ENCODE measurements around the gene LY6G6D.
A peak's percentile ranks its signal among the peaks of the same experiment; 100 is the strongest.

The LY6G6D gene

DNA sequence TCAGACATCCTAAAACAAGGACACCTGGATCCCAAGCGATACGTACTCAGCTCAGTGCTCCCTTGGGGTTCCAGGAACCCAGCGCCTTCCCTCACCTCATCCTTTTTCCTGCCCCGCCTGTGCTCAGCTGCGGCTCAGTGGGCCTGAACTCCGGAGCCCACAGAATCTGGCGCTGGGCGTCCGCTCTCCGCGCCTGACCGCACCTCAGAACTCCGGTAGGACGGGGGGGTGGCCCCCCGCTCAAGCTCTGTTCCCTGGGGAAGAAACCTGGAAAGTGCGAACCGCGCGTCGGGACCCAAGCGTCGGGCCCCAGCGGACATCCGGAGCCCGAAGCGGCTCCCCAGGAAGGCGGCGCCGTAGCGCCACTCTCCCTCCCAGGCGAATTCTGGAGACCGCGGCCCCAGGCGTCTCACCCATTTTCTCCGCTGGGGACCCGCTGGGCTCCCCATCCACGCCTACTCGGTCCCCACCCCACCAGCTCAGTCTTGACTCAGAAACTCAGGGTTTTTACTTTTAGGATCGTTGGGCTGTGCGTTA is 33.9 kb upstream of the LY6G6D start:
- Histone ChIP-seq H3K9me3 (ENCODE audit: control insufficient read depth in 5 of 5, low read length in 5 of 5) (no peaks in the 10 kb centered on the region), H3K4me1 (ENCODE audit: control insufficient read depth in 5 of 5, insufficient read depth in 5 of 5, low read length in 5 of 5) (peaks cover 0 to 23% (median 20%) of the 10 kb centered on the region in 5 donors), H3K36me3 (ENCODE audit: control insufficient read depth in 5 of 5, insufficient read depth in 5 of 5, low read length in 5 of 5) (peaks cover 0 to 14% (median 11%) of the 10 kb centered on the region in 5 donors), H3K9ac (ENCODE audit: low read length in 5 of 5) (peak overlapping the region in 4 of 5 donors; percentile 45 to 80 (median 68)), H3K4me3 (ENCODE audit: low read depth in 1 of 5, low read length in 5 of 5) (peak overlapping the region; percentile 65 to 74 (median 69)), H3K27ac (ENCODE audit: low read depth, low read length) (peak overlapping the region; percentile 49), H3K27me3 (ENCODE audit: control insufficient read depth in 5 of 5, insufficient read depth in 4 of 5, low read length in 5 of 5) (no peaks in the 10 kb centered on the region)

GRCh38 chr6:31683591-31683990 is 31.6 kb upstream of the LY6G6D start:
- Histone ChIP-seq H3K4me3 (ENCODE audit: low read depth in 1 of 5, low read length in 5 of 5) (no peak overlapping the region), H3K27ac (ENCODE audit: low read depth, low read length) (no peak overlapping the region), H3K36me3 (ENCODE audit: control insufficient read depth in 5 of 5, insufficient read depth in 5 of 5, low read length in 5 of 5) (peaks cover 0 to 38% (median 35%) of the 10 kb centered on the region in 5 donors), H3K9me3 (ENCODE audit: control insufficient read depth in 5 of 5, low read length in 5 of 5) (no peaks in the 10 kb centered on the region), H3K27me3 (ENCODE audit: control insufficient read depth in 5 of 5, insufficient read depth in 4 of 5, low read length in 5 of 5) (no peaks in the 10 kb centered on the region), H3K4me1 (ENCODE audit: control insufficient read depth in 5 of 5, insufficient read depth in 5 of 5, low read length in 5 of 5) (peaks cover 0 to 23% (median 20%) of the 10 kb centered on the region in 5 donors), H3K9ac (ENCODE audit: low read length in 5 of 5) (no peak overlapping the region)

DNA sequence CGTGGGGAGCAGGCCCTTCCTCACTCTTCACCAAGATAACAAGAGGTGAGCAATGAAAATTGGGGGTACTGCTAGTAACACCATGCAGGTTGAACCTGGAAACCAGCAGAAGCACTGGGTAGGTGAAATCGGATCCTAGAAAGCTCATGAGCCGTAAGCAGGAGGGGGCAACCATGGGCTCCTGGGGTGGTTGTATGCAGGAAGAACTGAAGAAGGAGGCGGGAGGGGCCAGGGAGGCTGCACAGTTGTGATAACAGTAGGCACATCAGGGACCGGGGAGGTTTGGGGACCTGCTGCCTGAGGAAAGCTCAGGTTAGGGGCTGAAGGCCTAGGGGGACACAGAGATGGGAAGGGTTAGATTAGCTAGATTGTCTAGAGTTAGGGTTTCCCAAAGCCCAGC is 28.7 kb upstream of the LY6G6D start:
- no peaks in the 10 kb centered on the region for H3K9me3 ChIP-seq (ENCODE audit: control insufficient read depth in 5 of 5, low read length in 5 of 5)
- no peak overlapping the region for H3K4me3 ChIP-seq (ENCODE audit: low read depth in 1 of 5, low read length in 5 of 5)
- no peak overlapping the region for H3K9ac ChIP-seq (ENCODE audit: low read length in 5 of 5)
- no peak overlapping the region for H3K27ac ChIP-seq (ENCODE audit: low read depth, low read length)
- no peaks in the 10 kb centered on the region for H3K27me3 ChIP-seq (ENCODE audit: control insufficient read depth in 5 of 5, insufficient read depth in 4 of 5, low read length in 5 of 5)
- H3K36me3 ChIP-seq (ENCODE audit: control insufficient read depth in 5 of 5, insufficient read depth in 5 of 5, low read length in 5 of 5), result peaks cover 0 to 67% (median 63%) of the 10 kb centered on the region in 5 donors
- H3K4me1 ChIP-seq (ENCODE audit: control insufficient read depth in 5 of 5, insufficient read depth in 5 of 5, low read length in 5 of 5), result peaks cover 0 to 9% (median 6%) of the 10 kb centered on the region in 5 donors

DNA sequence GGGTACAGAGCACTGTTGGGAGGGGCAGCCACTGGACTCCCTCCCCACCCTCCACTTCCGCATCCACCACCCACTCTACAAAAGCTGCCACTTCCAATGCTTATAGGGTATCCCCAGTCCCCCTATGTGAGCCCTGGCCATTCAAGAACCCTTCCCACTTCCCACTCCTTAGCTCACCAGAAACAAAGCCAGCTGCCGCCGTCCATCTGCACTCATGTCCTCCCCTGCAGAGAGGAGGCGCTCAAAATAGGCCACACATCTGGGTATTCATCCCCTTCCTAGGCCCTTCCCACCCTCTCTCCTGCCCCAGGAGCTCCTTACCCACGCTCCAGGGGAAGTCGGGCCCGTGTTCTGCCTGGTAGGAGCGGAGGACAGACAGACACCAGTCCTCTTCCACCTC is 27.8 kb upstream of the LY6G6D start:
- H3K27me3 ChIP-seq (ENCODE audit: control insufficient read depth in 5 of 5, insufficient read depth in 4 of 5, low read length in 5 of 5), result no peaks in the 10 kb centered on the region
- peaks cover 0 to 4% (median 3%) of the 10 kb centered on the region in 5 donors for H3K4me1 ChIP-seq (ENCODE audit: control insufficient read depth in 5 of 5, insufficient read depth in 5 of 5, low read length in 5 of 5)
- no peak overlapping the region for H3K27ac ChIP-seq (ENCODE audit: low read depth, low read length)
- H3K4me3 ChIP-seq (ENCODE audit: low read depth in 1 of 5, low read length in 5 of 5), result no peak overlapping the region
- H3K36me3 ChIP-seq (ENCODE audit: control insufficient read depth in 5 of 5, insufficient read depth in 5 of 5, low read length in 5 of 5), result peaks cover 3 to 75% (median 71%) of the 10 kb centered on the region in 5 donors
- no peaks in the 10 kb centered on the region for H3K9me3 ChIP-seq (ENCODE audit: control insufficient read depth in 5 of 5, low read length in 5 of 5)
- no peak overlapping the region for H3K9ac ChIP-seq (ENCODE audit: low read length in 5 of 5)

DNA sequence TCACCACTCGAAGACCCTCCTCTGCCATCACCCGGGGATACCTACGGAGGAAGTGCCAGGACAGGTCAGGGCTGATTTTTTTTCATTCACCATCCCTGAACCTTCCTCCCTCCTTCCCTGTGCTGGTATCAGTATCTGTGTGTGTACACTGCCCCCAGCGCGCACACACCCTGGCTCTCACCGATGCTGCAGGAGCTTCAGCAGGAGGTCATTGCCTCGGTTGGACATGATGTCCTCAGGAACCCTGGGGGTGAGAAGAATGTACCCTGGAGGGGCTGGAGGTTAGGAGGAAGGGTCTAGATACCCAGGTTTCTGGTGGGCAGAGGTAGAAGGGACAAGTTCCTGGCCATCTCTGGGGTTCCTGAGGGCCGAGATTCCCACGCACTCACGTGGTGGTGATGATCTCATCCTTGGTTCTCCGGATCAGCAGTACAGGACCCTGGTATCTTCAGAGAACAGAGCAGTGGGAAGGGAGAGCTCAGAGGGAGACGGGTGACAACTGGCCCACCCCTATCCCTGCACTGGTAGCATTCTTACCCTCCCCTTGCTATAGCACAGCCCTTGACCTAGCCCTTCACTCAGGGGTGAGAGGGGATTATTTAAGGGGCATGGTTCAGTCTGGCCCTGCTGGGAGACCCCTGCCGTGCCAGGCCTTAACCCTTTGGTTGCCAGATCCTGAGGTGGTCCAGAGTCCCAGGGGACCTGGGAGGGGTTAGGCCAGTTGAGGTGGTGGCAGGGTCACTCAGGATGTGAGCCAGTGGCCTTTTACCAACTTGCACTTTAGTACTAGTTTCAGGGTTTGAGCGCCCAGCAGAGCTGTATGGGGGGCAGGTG is 27.1 kb upstream of the LY6G6D start:
- H3K27ac ChIP-seq (ENCODE audit: low read depth, low read length), result no peak overlapping the region
- no peak overlapping the region for H3K4me3 ChIP-seq (ENCODE audit: low read depth in 1 of 5, low read length in 5 of 5)
- H3K4me1 ChIP-seq (ENCODE audit: control insufficient read depth in 5 of 5, insufficient read depth in 5 of 5, low read length in 5 of 5), result peaks cover 0 to 3% (median 3%) of the 10 kb centered on the region in 5 donors
- peaks cover 3 to 82% (median 78%) of the 10 kb centered on the region in 5 donors for H3K36me3 ChIP-seq (ENCODE audit: control insufficient read depth in 5 of 5, insufficient read depth in 5 of 5, low read length in 5 of 5)
- no peaks in the 10 kb centered on the region for H3K27me3 ChIP-seq (ENCODE audit: control insufficient read depth in 5 of 5, insufficient read depth in 4 of 5, low read length in 5 of 5)
- no peaks in the 10 kb centered on the region for H3K9me3 ChIP-seq (ENCODE audit: control insufficient read depth in 5 of 5, low read length in 5 of 5)
- no peak overlapping the region for H3K9ac ChIP-seq (ENCODE audit: low read length in 5 of 5)

- Histone ChIP-seq H3K4me1 (ENCODE audit: control insufficient read depth in 5 of 5, insufficient read depth in 5 of 5, low read length in 5 of 5) (no peaks in the 10 kb centered on the region), H3K27ac (ENCODE audit: low read depth, low read length) (no peak overlapping the region), H3K4me3 (ENCODE audit: low read depth in 1 of 5, low read length in 5 of 5) (no peak overlapping the region), H3K36me3 (ENCODE audit: control insufficient read depth in 5 of 5, insufficient read depth in 5 of 5, low read length in 5 of 5) (peaks cover 3 to 94% (median 86%) of the 10 kb centered on the region in 5 donors), H3K9ac (ENCODE audit: low read length in 5 of 5) (peak overlapping the region in 1 of 5 donors; percentile 7), H3K27me3 (ENCODE audit: control insufficient read depth in 5 of 5, insufficient read depth in 4 of 5, low read length in 5 of 5) (no peaks in the 10 kb centered on the region), H3K9me3 (ENCODE audit: control insufficient read depth in 5 of 5, low read length in 5 of 5) (no peaks in the 10 kb centered on the region)
These were observed 25.7 kb upstream of the LY6G6D start for GRCh38 chr6:31689249-31690110.

- Histone ChIP-seq H3K27ac (ENCODE audit: low read depth, low read length) (no peak overlapping the region), H3K27me3 (ENCODE audit: control insufficient read depth in 5 of 5, insufficient read depth in 4 of 5, low read length in 5 of 5) (no peaks in the 10 kb centered on the region), H3K36me3 (ENCODE audit: control insufficient read depth in 5 of 5, insufficient read depth in 5 of 5, low read length in 5 of 5) (peaks cover 3 to 97% (median 87%) of the 10 kb centered on the region in 5 donors), H3K4me3 (ENCODE audit: low read depth in 1 of 5, low read length in 5 of 5) (no peak overlapping the region), H3K4me1 (ENCODE audit: control insufficient read depth in 5 of 5, insufficient read depth in 5 of 5, low read length in 5 of 5) (no peaks in the 10 kb centered on the region), H3K9ac (ENCODE audit: low read length in 5 of 5) (no peak overlapping the region), H3K9me3 (ENCODE audit: control insufficient read depth in 5 of 5, low read length in 5 of 5) (no peaks in the 10 kb centered on the region)
These were observed 24.7 kb upstream of the LY6G6D start for GRCh38 chr6:31690231-31691077.

- Histone ChIP-seq H3K4me1 (ENCODE audit: control insufficient read depth in 5 of 5, insufficient read depth in 5 of 5, low read length in 5 of 5) (no peaks in the 10 kb centered on the region), H3K4me3 (ENCODE audit: low read depth in 1 of 5, low read length in 5 of 5) (no peak overlapping the region), H3K27ac (ENCODE audit: low read depth, low read length) (no peak overlapping the region), H3K9ac (ENCODE audit: low read length in 5 of 5) (no peak overlapping the region), H3K9me3 (ENCODE audit: control insufficient read depth in 5 of 5, low read length in 5 of 5) (no peaks in the 10 kb centered on the region), H3K36me3 (ENCODE audit: control insufficient read depth in 5 of 5, insufficient read depth in 5 of 5, low read length in 5 of 5) (peaks cover 3 to 96% (median 84%) of the 10 kb centered on the region in 5 donors), H3K27me3 (ENCODE audit: control insufficient read depth in 5 of 5, insufficient read depth in 4 of 5, low read length in 5 of 5) (no peaks in the 10 kb centered on the region)
These were observed 24.1 kb upstream of the LY6G6D start for GRCh38 chr6:31691078-31691463.

- H3K4me1 ChIP-seq (ENCODE audit: control insufficient read depth in 5 of 5, insufficient read depth in 5 of 5, low read length in 5 of 5), result peaks cover 0 to 1% (median 0%) of the 10 kb centered on the region in 5 donors
- no peak overlapping the region for H3K4me3 ChIP-seq (ENCODE audit: low read depth in 1 of 5, low read length in 5 of 5)
- H3K27ac ChIP-seq (ENCODE audit: low read depth, low read length), result no peak overlapping the region
- peaks cover 3 to 96% (median 81%) of the 10 kb centered on the region in 5 donors for H3K36me3 ChIP-seq (ENCODE audit: control insufficient read depth in 5 of 5, insufficient read depth in 5 of 5, low read length in 5 of 5)
- no peaks in the 10 kb centered on the region for H3K9me3 ChIP-seq (ENCODE audit: control insufficient read depth in 5 of 5, low read length in 5 of 5)
- no peaks in the 10 kb centered on the region for H3K27me3 ChIP-seq (ENCODE audit: control insufficient read depth in 5 of 5, insufficient read depth in 4 of 5, low read length in 5 of 5)
- no peak overlapping the region for H3K9ac ChIP-seq (ENCODE audit: low read length in 5 of 5)
These were observed 23.5 kb upstream of the LY6G6D start for GRCh38 chr6:31691564-31692108.
